Measurements from ENCODE around the gene FAM98A. TPM values are rescaled to one million over a fixed set of nuclear protein-coding genes. Genes with fewer than 3 reads are reported as not detected.

The FAM98A gene
- 10 to 100 TPM; 78.8 to 84.3 TPM for total RNA-seq

DNA sequence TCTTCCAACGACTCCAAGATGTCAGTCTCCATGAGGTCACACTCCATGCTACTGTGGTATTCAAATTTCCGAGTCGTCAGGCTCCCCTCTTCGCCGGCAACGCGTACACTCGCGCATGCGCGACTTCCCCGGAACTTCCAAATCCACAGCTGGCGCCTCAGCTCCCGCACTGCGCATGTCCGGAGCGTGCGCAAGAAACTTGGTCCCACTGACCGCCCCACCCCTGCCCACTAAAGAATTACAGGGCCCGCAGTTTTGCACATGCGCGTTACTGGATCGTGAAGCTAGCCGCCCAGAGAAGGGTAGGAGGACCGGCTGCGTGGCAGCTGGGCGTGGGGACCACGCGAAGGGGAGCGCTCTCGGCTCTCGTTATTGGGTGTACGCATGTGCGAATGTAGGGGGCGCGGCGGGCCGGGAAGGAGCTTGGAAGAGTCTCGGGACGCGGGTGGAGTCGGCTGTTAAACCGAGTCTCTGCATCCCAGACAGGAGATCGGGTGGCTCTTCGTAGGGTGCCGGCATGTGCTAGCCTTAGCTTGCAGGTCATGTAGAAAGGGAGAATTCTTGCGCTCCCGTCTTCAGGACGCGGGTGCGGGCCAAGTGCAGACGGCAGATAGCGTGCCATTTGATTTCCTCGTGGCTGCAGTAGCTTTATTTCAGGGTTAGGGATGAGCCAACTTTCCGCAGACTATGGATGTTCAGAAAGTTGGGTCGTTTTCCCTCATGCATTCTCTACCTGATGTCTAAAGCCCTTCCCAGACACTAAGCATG is at the start of gene FAM98A:
Gene FAM98A (minus strand): TSS at position 125 of the 768 bp plus-strand sequence. CDS start 78 bp downstream, at position 47.
- ChIA-PET POLR2A (interaction anchor here (0.6 to 1.1 kb wide), 3 partner anchors 16 to 123 kb away, joined by 3 to 9 read pairs (median 4); partner anchors contain the start of gene RASGRP3), CTCF (interaction anchor here (1.1 to 1.3 kb wide), 3 partner anchors 15 to 220 kb away, joined by 3 to 4 read pairs (median 4); no protein-coding TSS in a partner anchor)

- POLR2A ChIA-PET: no interaction called here
- CTCF ChIA-PET: no interaction called here
Observed at GRCh38 chr2:33645861-33646260, 46.8 kb upstream of the FAM98A start.

DNA sequence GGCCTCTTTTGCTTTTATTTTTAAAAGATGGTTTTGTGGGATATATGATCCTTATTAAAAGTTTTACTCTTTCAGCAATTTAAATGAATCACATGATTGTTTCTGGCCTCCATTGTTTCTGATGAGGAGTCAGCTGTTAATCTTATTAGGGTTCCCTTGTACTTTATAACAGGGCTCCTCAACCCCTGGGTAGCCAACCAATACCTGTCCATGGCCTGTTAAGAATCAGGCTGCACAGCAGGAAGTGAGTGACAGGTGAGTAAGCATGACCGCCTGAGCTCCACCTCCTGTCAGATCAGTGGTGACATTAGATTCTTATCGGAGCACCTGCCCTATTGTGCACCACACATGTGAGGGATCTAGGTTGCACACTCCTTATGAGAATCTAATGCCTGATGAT is 45.1 kb upstream of the FAM98A start:
- CTCF ChIA-PET: interaction anchor here (0.6 kb wide), 1 partner anchor 14 kb away, joined by 5 read pairs; no protein-coding TSS in a partner anchor
- POLR2A ChIA-PET: no interaction called here

DNA sequence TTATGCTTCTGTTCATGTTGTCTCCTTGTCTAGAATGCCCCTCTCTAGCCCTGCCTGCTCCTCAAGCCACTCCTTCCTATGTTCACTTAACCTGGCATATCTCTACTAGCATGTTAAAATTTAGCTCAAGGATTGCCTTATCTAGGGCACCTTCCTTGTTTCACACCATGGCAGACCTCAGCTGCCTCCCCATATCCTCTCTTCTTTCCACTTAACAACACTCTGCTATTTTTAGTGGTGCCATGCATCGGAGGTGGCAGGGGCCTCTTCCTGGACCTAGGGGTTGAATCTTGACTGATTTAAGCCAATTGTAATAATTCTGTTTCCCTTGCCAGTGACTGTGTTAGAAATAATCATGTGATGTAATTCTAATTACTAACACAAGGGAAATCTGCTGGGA is 36.9 kb upstream of the FAM98A start:
- POLR2A ChIA-PET: no interaction called here
- CTCF ChIA-PET: interaction anchor here (0.6 kb wide), 1 partner anchor 121 kb away, joined by 4 read pairs; no protein-coding TSS in a partner anchor

GRCh38 chr2:33634261-33634910 is 35.3 kb upstream of the FAM98A start:
- POLR2A ChIA-PET: no interaction called here
- CTCF ChIA-PET: no interaction called here

- ChIA-PET POLR2A (no interaction called here), CTCF (no interaction called here)
Observed at GRCh38 chr2:33633315-33633714, 34.2 kb upstream of the FAM98A start.

DNA sequence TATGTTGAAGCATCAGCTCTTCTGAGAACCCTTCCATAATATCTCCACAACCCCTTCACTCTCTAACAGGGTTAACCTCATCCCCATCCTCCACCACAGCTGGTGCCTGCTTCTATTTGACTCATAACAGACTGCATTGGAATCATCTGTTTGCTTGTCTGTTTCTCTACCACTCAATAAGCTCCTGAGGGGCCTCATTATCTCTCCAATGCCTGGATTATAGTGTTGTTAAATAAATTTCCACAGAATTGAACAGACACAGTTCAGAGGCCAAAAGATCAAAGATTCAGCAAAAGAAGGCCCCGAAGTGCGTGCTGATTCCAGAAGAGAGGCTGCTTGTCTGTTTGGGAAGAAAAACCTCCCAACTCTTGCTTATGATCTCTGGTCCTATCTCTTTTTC is 33.7 kb upstream of the FAM98A start:
- ChIA-PET CTCF (no interaction called here), POLR2A (no interaction called here)

GRCh38 chr2:33628031-33628827 is 29.1 kb upstream of the FAM98A start:
- CTCF ChIA-PET: no interaction called here
- POLR2A ChIA-PET: no interaction called here

DNA sequence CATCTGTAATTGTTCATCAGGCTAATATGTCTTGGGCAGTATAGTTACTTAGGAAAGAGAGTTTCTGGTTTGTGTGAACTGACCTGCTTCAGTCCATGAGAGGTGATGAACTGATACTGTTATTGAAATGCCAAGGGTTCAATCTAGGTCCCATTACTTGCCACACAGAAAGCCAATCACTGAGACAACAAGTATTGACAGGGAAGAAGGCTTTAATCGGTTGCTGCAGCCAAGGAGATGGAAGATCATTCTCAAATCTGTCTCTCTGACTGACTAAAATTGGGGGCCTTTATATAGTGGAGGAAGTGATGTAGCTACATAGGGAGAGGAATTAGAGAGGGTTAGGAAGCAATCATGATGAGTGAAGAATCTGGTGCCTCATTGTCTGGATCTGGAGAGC is 19.9 kb upstream of the FAM98A start:
- POLR2A ChIA-PET: no interaction called here
- CTCF ChIA-PET: no interaction called here

- ChIA-PET CTCF (interaction anchor here (0.6 kb wide), 1 partner anchor 199 kb away, joined by 4 read pairs; no protein-coding TSS in a partner anchor), POLR2A (no interaction called here)
Observed at GRCh38 chr2:33617989-33618388, 18.9 kb upstream of the FAM98A start.

- ChIA-PET POLR2A (no interaction called here), CTCF (no interaction called here)
Observed at GRCh38 chr2:33617401-33617800, 18.3 kb upstream of the FAM98A start.

GRCh38 chr2:33616873-33617272 is 17.8 kb upstream of the FAM98A start:
- POLR2A ChIA-PET: no interaction called here

GRCh38 chr2:33614190-33614589 is 15.1 kb upstream of the FAM98A start:
- ChIA-PET POLR2A (no interaction called here), CTCF (no interaction called here)

More at GRCh38 chr2:33616873-33617272, 17.8 kb upstream of the FAM98A start:
- CTCF ChIA-PET: no interaction called here

- CTCF ChIA-PET: no interaction called here
Observed at GRCh38 chr2:33607905-33608304, 8.8 kb upstream of the FAM98A start.

DNA sequence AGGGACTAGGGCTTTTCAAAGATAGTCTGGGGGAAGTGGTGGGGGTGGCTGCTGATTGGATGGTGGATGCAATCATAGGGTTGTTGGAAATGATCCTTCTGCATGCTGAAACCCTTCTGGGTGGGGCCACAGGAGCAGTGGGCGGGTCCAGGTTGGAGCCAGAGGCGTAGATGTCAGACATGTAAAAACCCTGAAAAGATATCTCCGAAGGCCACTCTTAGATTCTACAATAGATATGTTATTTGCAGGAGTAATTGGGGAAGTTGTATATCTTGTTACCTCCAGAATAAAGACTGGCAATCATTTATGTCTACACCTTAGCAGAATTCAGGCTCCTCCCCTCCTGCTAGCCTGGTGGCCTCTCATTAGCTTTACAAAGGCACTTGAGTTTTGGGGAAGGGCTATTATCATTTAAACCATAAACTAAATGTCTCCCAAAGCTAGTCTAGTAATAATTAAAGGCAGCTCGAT is 8.2 kb upstream of the FAM98A start:
- ChIA-PET CTCF (no interaction called here), POLR2A (no interaction called here)

More at GRCh38 chr2:33607905-33608304, 8.8 kb upstream of the FAM98A start:
- POLR2A ChIA-PET: no interaction called here

GRCh38 chr2:33606622-33607021 is 7.5 kb upstream of the FAM98A start:
- CTCF ChIA-PET: no interaction called here
- POLR2A ChIA-PET: no interaction called here

DNA sequence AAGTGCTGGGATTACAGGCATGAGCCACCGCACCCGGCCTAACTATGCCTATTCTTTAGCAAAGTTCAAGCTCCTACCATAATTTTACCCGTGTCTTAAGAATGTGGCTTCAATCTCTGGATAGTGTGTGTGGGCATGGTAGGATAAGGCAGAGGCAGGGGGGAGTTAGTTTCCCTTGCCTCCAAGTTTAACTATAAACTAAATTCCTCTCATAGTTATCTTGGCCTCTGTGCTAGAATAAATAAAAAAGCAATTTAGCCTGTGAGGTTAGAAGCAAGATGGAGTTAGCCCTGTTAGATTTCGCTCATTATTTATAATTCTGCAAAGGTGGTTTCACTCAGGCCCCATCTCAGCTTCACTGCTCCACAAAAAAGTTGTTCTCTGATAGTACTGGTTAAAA is 7.0 kb upstream of the FAM98A start:
- ChIA-PET POLR2A (no interaction called here), CTCF (no interaction called here)

GRCh38 chr2:33605056-33605455 is 6.0 kb upstream of the FAM98A start:
- POLR2A ChIA-PET: no interaction called here
- CTCF ChIA-PET: no interaction called here

GRCh38 chr2:33603416-33603815 is 4.3 kb upstream of the FAM98A start:
- ChIA-PET POLR2A (no interaction called here), CTCF (no interaction called here)

GRCh38 chr2:33602201-33602830 is 3.2 kb upstream of the FAM98A start:
- ChIA-PET POLR2A (no interaction called here), CTCF (no interaction called here)
